Heart left ventricle (tissue), 16 donors: ENCODE data around the gene STX8. TPM values are rescaled to one million over a fixed set of nuclear protein-coding genes. Genes with fewer than 3 reads are reported as not detected.

ENCODE experiments used
- ATAC-seq, 4 donors: fragments of 200-7000 bp; cut with Tn5 transposase; one replicate each; pipeline ENCODE4 v1.9.1; 2020 to 2022; ENCODE audit warnings: moderate library complexity in 4 of 4, mild to moderate bottlenecking in 3 of 4, moderate number of reproducible peaks in 1 of 4
- DNase-seq, 5 donors: peaks; one replicate each; pipeline ENCODE4 v3.0.0-alpha.2; 2020
- H3K27ac ChIP-seq, 12 donors: fragments of 200-600 bp; sonication (generic) in 4 of 12; one replicate each; pipeline versions ENCODE4 v1.5.0 to v1.8.0; 2016 to 2022; ENCODE audit warnings: mild to moderate bottlenecking in 2 of 12
- H3K27me3 ChIP-seq, 9 donors: fragments of 200-600 bp; sonication (generic) in 2 of 9; one replicate each; pipeline versions ENCODE4 v1.5.1 to v1.8.0; 2016 to 2022; ENCODE audit warnings: mild to moderate bottlenecking in 3 of 9
- H3K36me3 ChIP-seq, 9 donors: fragments of 200-600 bp; sonication (generic) in 2 of 9; one replicate each; pipeline versions ENCODE4 v1.5.0 to v1.8.0; 2018 to 2022; ENCODE audit warnings: mild to moderate bottlenecking in 2 of 9
- H3K4me1 ChIP-seq, 12 donors: fragments of 200-600 bp; sonication (generic) in 4 of 12; one replicate each; pipeline versions ENCODE4 v1.5.0 to v1.8.0; 2016 to 2022; ENCODE audit warnings: mild to moderate bottlenecking in 3 of 12
- H3K4me3 ChIP-seq, 12 donors: fragments of 200-600 bp; sonication (generic) in 4 of 12; one replicate each; pipeline versions ENCODE4 v1.5.0 to v1.8.0; 2017 to 2022; ENCODE audit warnings: mild to moderate bottlenecking in 9 of 12, moderate library complexity in 4 of 12
- H3K9me3 ChIP-seq, 12 donors: fragments of 200-600 bp; sonication (generic) in 4 of 12; one replicate each; pipeline versions ENCODE4 v1.5.0 to v1.8.0; 2016 to 2022; ENCODE audit warnings: mild to moderate bottlenecking in 1 of 12
- POLR2A ChIP-seq, 2 donors: fragments of 450-650 bp; IDR thresholded peaks; one replicate each; pipeline ENCODE4 v1.6.1; 2017; ENCODE audit warnings: antibody characterized with exemption in 2 of 2, mild to moderate bottlenecking in 2 of 2, moderate library complexity in 2 of 2
- WGBS, 4 donors: extraction: QIAGEN DNeasy Blood & Tissue Kit in 2 of 4; methylation state at CpG; one replicate each; pipeline versions ENCODE4 v1.1.5 to v1.1.7; 2013 to 2018; 5-methylcytosine and 5-hydroxymethylcytosine counted together
- intact Hi-C, 10 donors: fragments of 100-400 bp; cut with DNase I; formaldehyde crosslinking; loops; one replicate each; pipeline versions ENCODE4 v1.11.1 to v1.14.2; 2022
- polyA plus RNA-seq, 2 donors: library from polyadenylated mRNA; stranded (reverse); fragments of 200-250 nt; gene quantifications; one replicate each; pipeline ENCODE4 v1.2.3, GENCODE V29; 2013
- total RNA-seq, 9 donors: library from RNA; depleted of rRNA in 2 of 9; stranded (reverse); fragments of >200 nt in 2 of 9; fragmentation: NEBNext Ultra II Directional in 3 of 9; extraction: Animal tissue kit (Norgen Biotek cat#: 25700) in 3 of 9; gene quantifications; one replicate each; pipeline versions ENCODE4 v1.1.0 to v1.2.4, GENCODE V29; 2016 to 2023
- TF ChIP-seq, protein P1 (sequence below), 12 donors: fragments of 200-600 bp; sonication (generic) in 4 of 12; IDR thresholded peaks; one replicate each; pipeline versions ENCODE4 v1.5.0 to v1.8.0; 2018 to 2022; ENCODE audit warnings: antibody characterized with exemption in 12 of 12, mild to moderate bottlenecking in 5 of 12
- donor health status: ischemic (EF 13 %, LVEDD 7.1; RV severe dilation, severe dysfunction).
- donor health status: healthy with polysubstance abuse.
- donor health status: DM: no; HTN: yes; CAD: no.
- donor health status: DM: no; HTN: no; CAD: no.
- donor health status: ischemic (EF 25% LVEDD 6.9; RV normal size, moderate dysfunction).
- donor health status: ischemic (EF 25% LVEDD 5.7; RV mildly dilated, moderate dysfunction).
- donor health status: healthy.
- donor health status: DM: yes; HTN: yes; CAD: no.
- donor health status: ischemic (EF 35%, LVEDD 5.7; RV mildly dilated, moderate dysfunction).
- donor health status: nonischemic (EF 11% LVEDD 7.7; RV severe dilation, severe dysfunction).
- donor health status: DM: yes; HTN: yes; CAD: no.
- donor health status: PGD.
- donor health status: ischemic (EF 29% LVEDD 5.4; RV normal size, mild dysfunction).
- donor health status: nonischemic (EF 23%, LVEDD 6.1; RV moderate dilation, normal function).

The STX8 gene
- total and polyA plus RNA-seq, 11 donors, result 43.2 to 86.0 (median 62.3) TPM

DNA sequence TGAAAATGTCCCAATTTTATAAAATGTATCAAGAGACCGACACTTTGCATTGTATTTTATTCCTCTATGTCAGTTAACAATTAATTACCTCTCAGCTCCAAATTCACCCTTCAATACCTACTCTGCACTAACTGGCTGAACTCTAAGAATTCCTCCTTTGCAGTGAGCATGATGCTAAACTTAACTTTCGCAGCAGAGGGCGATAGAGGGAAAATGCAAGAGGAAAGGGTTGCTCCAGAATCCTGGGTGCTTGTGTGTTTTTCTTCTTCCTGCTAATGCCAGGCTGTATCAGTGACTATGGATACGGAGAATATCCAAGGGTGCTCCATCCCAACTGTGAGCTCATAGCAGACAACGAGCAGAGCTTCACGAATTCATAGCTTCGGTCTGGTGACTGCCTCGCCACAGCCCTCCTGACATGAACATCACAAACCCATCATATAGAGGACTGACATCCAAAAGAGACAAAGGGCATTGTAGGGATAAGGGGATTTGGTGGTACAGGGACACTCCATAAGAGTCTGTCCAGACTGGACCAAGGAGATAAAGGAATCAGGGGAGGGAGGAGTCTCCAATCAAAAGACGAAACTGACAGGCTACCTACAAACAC, 172.9 kb downstream of the STX8 start:
- intact Hi-C loops, result no loop called here
- Histone ChIP-seq H3K27ac (no peak overlapping the region), H3K36me3 (peaks cover 0 to 5% (median 0%) of the 10 kb centered on the region in 9 donors), H3K4me1 (peaks cover 0 to 7% (median 0%) of the 10 kb centered on the region in 12 donors), H3K27me3 (no peaks in the 10 kb centered on the region), H3K4me3 (no peak overlapping the region), H3K9me3 (no peaks in the 10 kb centered on the region)
- no peak for TF ChIP-seq POLR2A (IDR thresholded peaks at IDR 0.05)
- TF ChIP-seq, protein P1, sequence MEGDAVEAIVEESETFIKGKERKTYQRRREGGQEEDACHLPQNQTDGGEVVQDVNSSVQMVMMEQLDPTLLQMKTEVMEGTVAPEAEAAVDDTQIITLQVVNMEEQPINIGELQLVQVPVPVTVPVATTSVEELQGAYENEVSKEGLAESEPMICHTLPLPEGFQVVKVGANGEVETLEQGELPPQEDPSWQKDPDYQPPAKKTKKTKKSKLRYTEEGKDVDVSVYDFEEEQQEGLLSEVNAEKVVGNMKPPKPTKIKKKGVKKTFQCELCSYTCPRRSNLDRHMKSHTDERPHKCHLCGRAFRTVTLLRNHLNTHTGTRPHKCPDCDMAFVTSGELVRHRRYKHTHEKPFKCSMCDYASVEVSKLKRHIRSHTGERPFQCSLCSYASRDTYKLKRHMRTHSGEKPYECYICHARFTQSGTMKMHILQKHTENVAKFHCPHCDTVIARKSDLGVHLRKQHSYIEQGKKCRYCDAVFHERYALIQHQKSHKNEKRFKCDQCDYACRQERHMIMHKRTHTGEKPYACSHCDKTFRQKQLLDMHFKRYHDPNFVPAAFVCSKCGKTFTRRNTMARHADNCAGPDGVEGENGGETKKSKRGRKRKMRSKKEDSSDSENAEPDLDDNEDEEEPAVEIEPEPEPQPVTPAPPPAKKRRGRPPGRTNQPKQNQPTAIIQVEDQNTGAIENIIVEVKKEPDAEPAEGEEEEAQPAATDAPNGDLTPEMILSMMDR (IDR thresholded peaks at IDR 0.05), result peak in 7 of 12 donors; percentile 13 to 39 (median 35)
- no peak for ATAC-seq
- no peak for DNase-seq
- WGBS, 4 donors, result 92 to 95% (median 94%) methylated on average over 9 of the region's 9 CpGs

DNA sequence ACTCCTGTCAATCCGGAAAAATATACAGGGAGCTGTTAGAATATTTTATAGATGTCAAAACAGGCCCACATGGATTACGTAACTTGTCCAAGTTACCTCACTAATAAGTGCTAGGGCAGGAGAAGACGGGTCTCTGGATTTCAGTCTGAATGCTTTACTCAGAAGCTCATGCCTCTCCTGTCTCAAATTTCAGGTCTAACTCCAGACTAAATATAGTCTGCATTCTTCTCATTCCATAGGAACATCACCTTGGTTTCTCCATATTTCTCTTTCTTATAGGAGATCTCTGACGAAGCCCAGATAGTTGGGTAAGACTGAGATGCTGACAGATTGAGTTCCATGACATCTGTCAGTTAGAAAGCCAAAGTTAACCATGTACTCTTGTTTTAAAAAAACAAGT, 174.2 kb downstream of the STX8 start:
- Histone ChIP-seq H3K4me3 (no peak overlapping the region), H3K27ac (no peak overlapping the region), H3K4me1 (peaks cover 0 to 7% (median 0%) of the 10 kb centered on the region in 12 donors), H3K36me3 (peaks cover 0 to 7% (median 0%) of the 10 kb centered on the region in 9 donors), H3K27me3 (no peaks in the 10 kb centered on the region), H3K9me3 (no peaks in the 10 kb centered on the region)
- DNase-seq (no peak), ATAC-seq (no peak)
- WGBS, 4 donors, result 59 to 70% (median 64%) methylated on average over 4 of the region's 4 CpGs
- TF ChIP-seq, protein P1 (IDR thresholded peaks at IDR 0.05), result no peak
- TF ChIP-seq POLR2A (IDR thresholded peaks at IDR 0.05), result no peak
- intact Hi-C loops, result no loop called here

DNA sequence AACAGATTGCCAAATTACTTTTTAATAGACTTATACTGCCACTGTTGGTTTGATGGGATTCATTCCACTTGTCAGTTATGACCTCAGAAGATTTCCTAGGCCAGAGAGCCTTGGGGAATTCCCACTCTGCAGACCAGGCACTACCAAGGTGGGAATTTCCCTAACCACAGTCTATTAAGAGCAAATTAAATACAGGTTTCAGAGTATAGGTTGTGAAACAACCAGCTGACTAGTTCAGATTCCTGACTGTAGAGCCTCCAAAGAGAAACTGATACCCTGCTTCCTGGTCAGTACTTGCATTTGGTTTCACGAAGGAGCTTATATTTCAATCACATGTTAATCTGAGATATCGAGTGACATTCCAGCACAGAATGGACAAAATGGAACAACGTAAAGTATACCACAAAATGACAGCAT, 186.5 kb downstream of the STX8 start:
- Histone ChIP-seq H3K4me1 (no peaks in the 10 kb centered on the region), H3K27ac (no peak overlapping the region), H3K4me3 (no peak overlapping the region), H3K36me3 (no peaks in the 10 kb centered on the region), H3K27me3 (no peaks in the 10 kb centered on the region), H3K9me3 (peaks cover 0 to 25% (median 14%) of the 10 kb centered on the region in 12 donors)
- no peak for ATAC-seq
- intact Hi-C loops, result no loop called here
- 91 to 94% (median 93%) methylated on average over 3 of the region's 3 CpGs for WGBS, 4 donors
- TF ChIP-seq, protein P1 (IDR thresholded peaks at IDR 0.05), result no peak
- TF ChIP-seq POLR2A (IDR thresholded peaks at IDR 0.05), result no peak
- DNase-seq, result no peak

DNA sequence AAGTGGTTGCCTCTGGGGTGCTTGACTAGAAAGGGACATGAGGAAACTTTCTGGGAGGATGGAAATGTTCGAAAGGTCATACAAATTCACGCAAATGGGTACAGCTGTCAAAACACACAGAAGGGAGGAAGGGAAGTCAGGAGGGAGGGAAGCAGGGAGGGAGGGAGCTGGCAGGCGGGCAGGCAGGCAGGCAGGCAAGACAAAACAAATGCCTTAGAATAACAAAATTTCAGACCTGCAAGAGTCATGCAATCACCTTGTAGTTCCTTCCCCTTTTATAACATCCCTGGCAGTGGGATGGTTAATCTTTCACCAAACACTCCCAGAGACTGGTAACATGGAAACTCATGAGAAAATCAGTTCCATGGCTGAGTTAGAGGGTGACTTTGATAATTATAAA, 189.2 kb downstream of the STX8 start:
- DNase-seq (no peak), ATAC-seq (peak in 3 of 4 donors; percentile 32 to 61 (median 60))
- H3K27me3 ChIP-seq, result no peaks in the 10 kb centered on the region
- H3K36me3 ChIP-seq, result peaks cover 0 to 3% (median 0%) of the 10 kb centered on the region in 9 donors
- no peak overlapping the region for H3K4me3 ChIP-seq
- 74 to 81% (median 75%) methylated on average over 3 of the region's 3 CpGs for WGBS, 4 donors
- TF ChIP-seq POLR2A (IDR thresholded peaks at IDR 0.05), result no peak
- TF ChIP-seq, protein P1 (IDR thresholded peaks at IDR 0.05), result no peak
- no peak overlapping the region for H3K27ac ChIP-seq
- intact Hi-C loops, result no loop called here
- no peaks in the 10 kb centered on the region for H3K9me3 ChIP-seq
- H3K4me1 ChIP-seq, result peaks cover 0 to 5% (median 0%) of the 10 kb centered on the region in 12 donors
